Astrocyte (in vitro differentiated cells and primary cell): ENCODE data around the gene MTHFSD.

Experiments used
- EZH2 ChIP-seq: IDR thresholded peaks from 2 replicates; pipeline ENCODE4 v1.6.1; 2012; ENCODE audit warnings: mild to moderate bottlenecking, low read length, inconsistent platforms; ENCODE audit not compliant: insufficient read depth
- TF ChIP-seq, protein P1 (sequence below): IDR thresholded peaks from 2 replicates; pipeline ENCODE4 v1.5.1; 2011; ENCODE audit warnings: low read depth, mild to moderate bottlenecking, inconsistent platforms, low read length, moderate library complexity; ENCODE audit not compliant: insufficient read depth

DNA sequence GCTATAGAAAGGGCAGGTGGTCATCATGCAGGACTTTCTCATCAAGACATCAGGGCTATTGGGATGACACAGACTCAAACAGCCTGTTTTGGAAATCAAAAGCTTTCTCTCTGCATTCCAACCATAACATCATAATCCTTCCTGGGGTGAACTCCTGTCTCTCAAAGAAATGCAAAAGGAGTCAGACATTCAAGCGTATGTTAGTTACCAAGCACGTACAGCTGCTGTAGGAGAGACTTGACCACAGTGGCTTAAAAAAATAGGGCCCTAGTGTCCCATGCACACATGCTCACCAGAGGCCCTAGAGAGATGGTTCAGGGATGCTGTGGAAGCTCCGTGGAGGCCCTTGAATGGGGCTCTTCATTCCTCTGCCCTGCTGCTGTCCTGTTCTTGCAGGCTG is 69.3 kb downstream of the MTHFSD start:
- TF ChIP-seq, protein P1, sequence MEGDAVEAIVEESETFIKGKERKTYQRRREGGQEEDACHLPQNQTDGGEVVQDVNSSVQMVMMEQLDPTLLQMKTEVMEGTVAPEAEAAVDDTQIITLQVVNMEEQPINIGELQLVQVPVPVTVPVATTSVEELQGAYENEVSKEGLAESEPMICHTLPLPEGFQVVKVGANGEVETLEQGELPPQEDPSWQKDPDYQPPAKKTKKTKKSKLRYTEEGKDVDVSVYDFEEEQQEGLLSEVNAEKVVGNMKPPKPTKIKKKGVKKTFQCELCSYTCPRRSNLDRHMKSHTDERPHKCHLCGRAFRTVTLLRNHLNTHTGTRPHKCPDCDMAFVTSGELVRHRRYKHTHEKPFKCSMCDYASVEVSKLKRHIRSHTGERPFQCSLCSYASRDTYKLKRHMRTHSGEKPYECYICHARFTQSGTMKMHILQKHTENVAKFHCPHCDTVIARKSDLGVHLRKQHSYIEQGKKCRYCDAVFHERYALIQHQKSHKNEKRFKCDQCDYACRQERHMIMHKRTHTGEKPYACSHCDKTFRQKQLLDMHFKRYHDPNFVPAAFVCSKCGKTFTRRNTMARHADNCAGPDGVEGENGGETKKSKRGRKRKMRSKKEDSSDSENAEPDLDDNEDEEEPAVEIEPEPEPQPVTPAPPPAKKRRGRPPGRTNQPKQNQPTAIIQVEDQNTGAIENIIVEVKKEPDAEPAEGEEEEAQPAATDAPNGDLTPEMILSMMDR, result no peak
- no peak for TF ChIP-seq EZH2
